ENCODE measurements around the gene DPYD. TPM values are rescaled to one million over a fixed set of nuclear protein-coding genes. Genes with fewer than 3 reads are reported as not detected.

The DPYD gene
- total RNA-seq, 1 donor from 2014 or later, result 8.1 TPM

DNA sequence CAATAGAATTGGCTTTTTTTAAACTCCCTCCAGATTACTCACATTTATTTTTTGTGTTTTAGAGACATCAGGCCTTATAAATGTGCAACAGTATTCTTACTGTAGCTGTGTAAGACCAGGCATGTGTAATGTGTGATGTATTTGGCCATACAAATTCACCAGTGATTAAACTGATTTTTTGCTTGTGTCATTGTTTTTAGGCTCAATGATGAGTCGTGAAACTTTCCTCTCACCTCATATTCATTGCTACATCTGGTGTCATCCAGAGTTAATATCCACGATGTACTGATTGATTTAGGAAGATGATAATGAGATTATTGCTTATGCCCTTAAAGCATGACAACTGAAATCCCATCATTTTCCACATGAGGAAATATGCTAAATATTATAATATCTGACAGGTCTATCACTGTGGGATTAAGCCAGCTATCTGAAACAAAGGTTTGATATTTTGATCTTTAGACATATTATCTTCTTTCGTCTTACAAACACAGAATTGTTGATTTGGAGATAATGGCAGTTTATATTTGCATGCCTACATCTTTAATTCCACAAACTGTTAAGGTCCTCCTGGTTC lies 711.4 kb downstream of the DPYD start:
- no peaks in the 10 kb centered on the region for H3K9me3 Mint-ChIP-seq (ENCODE audit: low read depth)
- TF ChIP-seq, protein P1, sequence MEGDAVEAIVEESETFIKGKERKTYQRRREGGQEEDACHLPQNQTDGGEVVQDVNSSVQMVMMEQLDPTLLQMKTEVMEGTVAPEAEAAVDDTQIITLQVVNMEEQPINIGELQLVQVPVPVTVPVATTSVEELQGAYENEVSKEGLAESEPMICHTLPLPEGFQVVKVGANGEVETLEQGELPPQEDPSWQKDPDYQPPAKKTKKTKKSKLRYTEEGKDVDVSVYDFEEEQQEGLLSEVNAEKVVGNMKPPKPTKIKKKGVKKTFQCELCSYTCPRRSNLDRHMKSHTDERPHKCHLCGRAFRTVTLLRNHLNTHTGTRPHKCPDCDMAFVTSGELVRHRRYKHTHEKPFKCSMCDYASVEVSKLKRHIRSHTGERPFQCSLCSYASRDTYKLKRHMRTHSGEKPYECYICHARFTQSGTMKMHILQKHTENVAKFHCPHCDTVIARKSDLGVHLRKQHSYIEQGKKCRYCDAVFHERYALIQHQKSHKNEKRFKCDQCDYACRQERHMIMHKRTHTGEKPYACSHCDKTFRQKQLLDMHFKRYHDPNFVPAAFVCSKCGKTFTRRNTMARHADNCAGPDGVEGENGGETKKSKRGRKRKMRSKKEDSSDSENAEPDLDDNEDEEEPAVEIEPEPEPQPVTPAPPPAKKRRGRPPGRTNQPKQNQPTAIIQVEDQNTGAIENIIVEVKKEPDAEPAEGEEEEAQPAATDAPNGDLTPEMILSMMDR (IDR thresholded peaks at IDR 0.05; ENCODE audit: unreplicated experiment), result no peak
- H3K4me3 Mint-ChIP-seq (ENCODE audit: low read depth), result no peak overlapping the region
- no peaks in the 10 kb centered on the region for H3K27me3 Mint-ChIP-seq
- no peaks in the 10 kb centered on the region for H3K36me3 Mint-ChIP-seq (ENCODE audit: insufficient read depth)
- DNase-seq (ENCODE audit: low spot score, unreplicated experiment), result no peak
- peaks cover 26% of the 10 kb centered on the region for H3K4me1 Mint-ChIP-seq (ENCODE audit: low read depth)
- no peak overlapping the region for H3K27ac Mint-ChIP-seq

DNA sequence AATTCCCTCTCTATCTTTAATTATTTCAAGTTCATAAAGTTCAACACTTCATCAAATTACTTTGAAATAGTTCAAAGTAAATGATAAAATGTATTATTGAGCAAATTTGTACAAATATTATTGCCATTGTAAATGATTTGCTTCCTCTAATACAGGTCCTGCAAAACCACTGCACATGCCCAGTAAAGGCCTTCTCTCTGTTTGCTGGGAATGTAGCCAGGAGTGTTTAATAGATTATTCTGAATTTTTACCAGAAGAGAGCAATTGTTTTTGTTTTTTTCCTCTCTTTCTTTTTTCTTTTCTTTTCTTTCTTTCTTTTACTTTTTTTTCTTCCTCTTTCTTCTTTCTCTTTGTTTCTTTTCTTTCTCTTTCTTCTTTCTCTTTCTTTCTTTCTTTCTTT lies 713.0 kb downstream of the DPYD start:
- H3K36me3 Mint-ChIP-seq (ENCODE audit: insufficient read depth), result no peaks in the 10 kb centered on the region
- peaks cover 35% of the 10 kb centered on the region for H3K4me1 Mint-ChIP-seq (ENCODE audit: low read depth)
- TF ChIP-seq, protein P1 (IDR thresholded peaks at IDR 0.05; ENCODE audit: unreplicated experiment), result no peak

DNA sequence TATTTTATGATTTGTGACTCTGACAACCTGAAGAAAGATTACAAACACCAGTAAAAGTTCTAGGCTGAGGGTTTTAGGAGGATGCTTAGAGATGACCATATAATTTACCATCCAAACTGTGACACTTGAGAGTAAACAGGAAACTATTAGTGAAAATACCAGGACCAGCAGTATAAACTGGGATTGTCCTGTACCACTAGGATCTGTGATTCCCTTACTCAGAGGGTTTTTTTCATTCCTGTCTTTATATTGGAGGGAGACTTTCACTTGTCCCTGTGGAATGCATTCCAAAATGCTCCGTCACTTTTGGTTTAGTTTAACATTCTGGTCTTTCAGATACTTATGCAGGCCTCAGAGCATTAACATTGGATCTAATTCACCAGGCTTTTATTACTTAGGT lies 716.4 kb downstream of the DPYD start:
- TF ChIP-seq, protein P1 (IDR thresholded peaks at IDR 0.05; ENCODE audit: unreplicated experiment), result no peak
- Mint-ChIP-seq H3K27me3 (no peaks in the 10 kb centered on the region), H3K4me3 (ENCODE audit: low read depth) (no peak overlapping the region), H3K27ac (peak overlapping the region; percentile 6), H3K9me3 (ENCODE audit: low read depth) (no peaks in the 10 kb centered on the region), H3K4me1 (ENCODE audit: low read depth) (peaks cover 49% of the 10 kb centered on the region), H3K36me3 (ENCODE audit: insufficient read depth) (no peaks in the 10 kb centered on the region)
- no peak for DNase-seq (ENCODE audit: low spot score, unreplicated experiment)

More for the DNA sequence above, 713.0 kb downstream of the DPYD start:
- Mint-ChIP-seq H3K9me3 (ENCODE audit: low read depth) (no peaks in the 10 kb centered on the region), H3K27ac (no peak overlapping the region), H3K4me3 (ENCODE audit: low read depth) (no peak overlapping the region), H3K27me3 (no peaks in the 10 kb centered on the region)
- no peak for DNase-seq (ENCODE audit: low spot score, unreplicated experiment)

DNA sequence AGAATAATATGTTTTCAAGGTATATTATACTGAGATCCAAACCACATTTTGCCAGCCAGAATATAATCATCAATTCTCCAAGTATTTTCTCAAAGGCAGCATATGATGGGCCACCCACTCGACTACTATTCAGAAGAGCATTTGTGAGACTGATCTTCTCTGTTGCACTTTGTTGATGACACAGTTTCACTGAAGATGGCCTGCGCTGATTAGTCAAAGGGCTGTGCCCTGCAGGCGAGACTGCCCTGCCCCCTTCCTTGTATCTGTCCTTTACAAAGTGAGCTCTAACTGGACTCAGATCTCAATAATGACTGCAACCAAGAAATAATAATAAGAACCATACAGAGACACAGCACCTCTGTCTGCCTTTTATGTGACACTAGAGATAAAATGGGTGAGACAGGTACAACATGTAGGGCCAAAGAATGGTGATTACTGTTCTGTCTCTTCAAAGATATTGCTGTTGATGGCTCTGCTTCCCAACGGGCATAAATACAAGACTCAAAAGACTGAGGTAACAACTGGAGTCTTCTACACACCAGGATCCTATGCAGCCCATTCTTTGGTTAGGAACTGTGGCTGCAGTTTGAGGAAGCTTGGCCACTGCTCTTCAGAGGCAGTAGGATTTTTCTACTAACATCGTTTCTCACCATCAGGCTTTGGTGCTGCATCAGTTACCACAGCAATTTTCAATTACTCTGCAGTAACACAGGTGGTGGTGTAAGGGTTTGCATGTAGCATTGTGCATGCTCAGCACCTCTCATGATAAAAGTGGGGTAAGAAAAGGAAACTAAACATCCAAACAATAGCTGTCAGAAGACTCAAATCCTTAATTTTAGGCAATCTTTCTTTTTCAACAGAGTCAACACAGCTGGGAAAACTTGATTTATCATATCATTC lies 718.1 kb downstream of the DPYD start:
- no peaks in the 10 kb centered on the region for H3K36me3 Mint-ChIP-seq (ENCODE audit: insufficient read depth)
- no peaks in the 10 kb centered on the region for H3K27me3 Mint-ChIP-seq
- H3K27ac Mint-ChIP-seq, result no peak overlapping the region
- H3K9me3 Mint-ChIP-seq (ENCODE audit: low read depth), result no peaks in the 10 kb centered on the region
- H3K4me1 Mint-ChIP-seq (ENCODE audit: low read depth), result peaks cover 47% of the 10 kb centered on the region
- no peak for DNase-seq (ENCODE audit: low spot score, unreplicated experiment)
- H3K4me3 Mint-ChIP-seq (ENCODE audit: low read depth), result peak overlapping the region; percentile 35
- TF ChIP-seq, protein P1 (IDR thresholded peaks at IDR 0.05; ENCODE audit: unreplicated experiment), result no peak

DNA sequence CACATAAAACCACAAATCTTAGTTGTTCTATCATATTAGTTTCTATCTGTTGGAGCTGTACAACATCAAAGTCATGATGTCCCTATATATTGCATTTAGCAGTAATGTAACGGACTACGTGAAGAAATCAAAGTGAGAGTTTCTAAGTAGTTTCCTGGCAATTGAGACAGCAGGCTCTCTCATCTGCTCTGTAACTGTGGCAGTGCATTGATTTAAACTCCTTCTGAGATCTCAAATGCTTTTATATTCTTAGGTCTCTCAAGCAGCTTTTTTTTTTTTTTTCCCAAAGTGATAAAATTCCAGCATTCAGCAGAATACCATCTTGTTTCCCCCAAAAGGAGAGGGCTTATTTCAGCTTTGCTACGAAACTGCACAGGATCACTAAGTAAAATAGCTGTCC lies 719.2 kb downstream of the DPYD start:
- TF ChIP-seq, protein P1 (IDR thresholded peaks at IDR 0.05; ENCODE audit: unreplicated experiment), result no peak
- no peaks in the 10 kb centered on the region for H3K9me3 Mint-ChIP-seq (ENCODE audit: low read depth)
- no peak overlapping the region for H3K4me3 Mint-ChIP-seq (ENCODE audit: low read depth)
- peaks cover 40% of the 10 kb centered on the region for H3K4me1 Mint-ChIP-seq (ENCODE audit: low read depth)
- no peaks in the 10 kb centered on the region for H3K36me3 Mint-ChIP-seq (ENCODE audit: insufficient read depth)
- DNase-seq (ENCODE audit: low spot score, unreplicated experiment), result no peak
- no peaks in the 10 kb centered on the region for H3K27me3 Mint-ChIP-seq
- peak overlapping the region; percentile 5 for H3K27ac Mint-ChIP-seq
